Memory B cell (primary cell): ENCODE measurements around the gene SLC34A3.

Experiments
- ATAC-seq: fragments of 150-1000 bp; cut with Tn5 transposase; 2 replicates; pipeline ENCODE4 v1.10.0; 2021; ENCODE audit warnings: low read depth, mild to moderate bottlenecking, moderate library complexity
- DNase-seq, 2 donors: peaks; one replicate each; pipeline ENCODE4 v3.0.0; 2022; ENCODE audit warnings: low spot score in 2 of 2
- H3K27ac Mint-ChIP-seq: one replicate; pipeline ENCODE4 v1.8.0; 2022; ENCODE audit warnings: mild to moderate bottlenecking, moderate library complexity, mixed read lengths
- H3K27me3 Mint-ChIP-seq: one replicate; pipeline ENCODE4 v1.8.0; 2022; ENCODE audit warnings: mixed read lengths
- H3K36me3 Mint-ChIP-seq: one replicate; pipeline ENCODE4 v1.8.0; 2022; ENCODE audit warnings: mild to moderate bottlenecking, mixed read lengths
- H3K4me1 Mint-ChIP-seq: one replicate; pipeline ENCODE4 v1.8.0; 2022; ENCODE audit warnings: mixed read lengths
- H3K4me3 Mint-ChIP-seq: one replicate; pipeline ENCODE4 v1.8.0; 2022; ENCODE audit warnings: mild to moderate bottlenecking, moderate library complexity, mixed read lengths
- H3K9me3 Mint-ChIP-seq: one replicate; pipeline ENCODE4 v1.8.0; 2022; ENCODE audit warnings: mixed read lengths

SLC34A3 gene

DNA sequence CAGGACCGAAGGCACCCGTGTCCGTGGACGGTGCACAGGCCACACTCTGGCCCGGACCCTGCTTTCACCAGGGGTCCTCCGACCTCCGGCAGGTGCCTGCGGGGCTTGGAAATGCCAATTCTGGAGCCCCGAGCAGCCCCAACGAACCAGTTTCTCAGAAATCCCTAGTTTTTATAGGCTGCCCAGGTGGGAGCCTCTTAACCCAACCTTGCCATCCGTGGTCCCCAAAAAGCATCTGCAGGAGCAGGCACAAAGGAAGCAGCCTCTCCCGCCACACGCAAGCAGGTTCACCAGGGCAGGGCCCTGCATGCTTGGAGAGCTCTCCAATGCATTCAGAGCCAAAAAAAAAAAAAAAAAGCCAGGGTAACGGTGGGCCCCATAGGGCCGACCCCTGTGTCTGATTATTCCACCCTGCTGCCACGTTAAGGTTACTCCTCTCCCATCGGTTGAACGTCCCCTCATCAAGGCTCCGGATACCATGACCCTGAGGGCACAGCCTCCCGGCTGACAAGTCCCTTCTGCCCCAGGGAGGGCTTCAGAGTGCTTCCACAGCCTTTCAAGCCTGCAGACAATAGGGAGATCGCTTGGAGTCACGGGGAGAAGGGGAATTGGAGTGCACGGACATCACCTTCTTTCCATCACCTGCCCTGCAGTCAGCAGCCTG lies 29.4 kb upstream of the SLC34A3 start:
- Mint-ChIP-seq H3K9me3 (no peaks in the 10 kb centered on the region), H3K4me1 (peaks cover 28% of the 10 kb centered on the region), H3K27ac (peak overlapping the region; percentile 81), H3K4me3 (peak overlapping the region; percentile 83), H3K27me3 (no peaks in the 10 kb centered on the region), H3K36me3 (no peaks in the 10 kb centered on the region)
- DNase-seq (no peak), ATAC-seq (no peak)

- Mint-ChIP-seq H3K9me3 (no peaks in the 10 kb centered on the region), H3K27me3 (no peaks in the 10 kb centered on the region), H3K4me3 (no peak overlapping the region), H3K36me3 (peaks cover 10% of the 10 kb centered on the region), H3K4me1 (peaks cover 39% of the 10 kb centered on the region), H3K27ac (no peak overlapping the region)
- DNase-seq: no peak
- no peak for ATAC-seq
These were observed 27.7 kb upstream of the SLC34A3 start for GRCh38 chr9:137202966-137203365.

GRCh38 chr9:137204731-137205125 lies 26.0 kb upstream of the SLC34A3 start:
- ATAC-seq (no peak), DNase-seq (no peak)
- H3K4me3 Mint-ChIP-seq: peak overlapping the region; percentile 93
- H3K4me1 Mint-ChIP-seq: peaks cover 36% of the 10 kb centered on the region
- H3K36me3 Mint-ChIP-seq: peaks cover 13% of the 10 kb centered on the region
- peak overlapping the region; percentile 94 for H3K27ac Mint-ChIP-seq
- no peaks in the 10 kb centered on the region for H3K27me3 Mint-ChIP-seq
- no peaks in the 10 kb centered on the region for H3K9me3 Mint-ChIP-seq

DNA sequence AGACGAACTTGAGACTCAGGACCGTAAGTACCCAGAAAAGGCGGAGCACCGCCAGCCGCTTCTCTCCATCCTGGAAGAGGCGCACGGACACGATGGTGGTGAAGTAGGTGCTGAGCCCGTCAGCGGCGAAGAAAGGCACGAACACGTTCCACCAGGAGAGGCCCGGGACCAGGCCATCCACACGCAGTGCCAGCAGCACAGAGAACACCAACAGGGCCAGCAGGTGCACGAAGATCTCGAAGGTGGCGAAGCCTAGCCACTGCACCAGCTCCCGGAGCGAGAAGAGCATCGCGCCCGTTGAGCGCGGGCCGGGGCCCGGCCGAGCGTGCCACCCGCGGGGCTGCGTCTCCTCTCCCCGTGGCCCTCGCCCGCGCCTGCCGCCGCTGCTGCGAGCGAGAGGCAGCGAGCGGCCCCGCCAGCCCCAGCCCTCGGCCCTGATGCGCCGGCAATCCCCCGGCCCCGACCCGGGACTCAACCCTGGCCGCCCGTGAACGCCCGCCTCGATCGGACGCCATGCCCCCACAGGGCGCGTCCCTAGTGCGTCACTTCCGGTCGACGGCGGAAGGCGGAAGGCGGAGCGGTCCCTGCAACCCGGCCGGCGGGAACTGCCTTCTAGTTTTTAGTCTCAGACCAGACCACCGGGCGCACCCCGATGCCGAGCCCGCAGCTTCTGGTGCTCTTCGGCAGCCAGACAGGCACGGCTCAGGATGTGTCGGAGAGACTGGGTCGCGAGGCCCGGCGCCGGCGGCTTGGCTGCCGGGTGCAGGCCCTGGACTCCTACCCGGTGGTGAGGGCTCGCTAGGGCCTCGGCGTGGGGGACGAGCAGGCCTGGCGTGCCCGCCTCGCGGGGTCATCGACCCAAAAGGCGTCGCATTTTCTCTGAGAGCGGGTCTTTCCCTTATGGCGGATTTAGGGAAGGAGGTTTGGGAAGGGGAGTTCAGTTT lies 25.3 kb upstream of the SLC34A3 start, which contains the start of the genes NDOR1 and TMEM203:
Gene NDOR1 (plus strand): TSS at position 575 of the 944 bp plus-strand sequence. CDS start 78 bp downstream, at position 653.
Gene TMEM203 (minus strand): TSS at position 523 of the 944 bp plus-strand sequence. CDS start 234 bp downstream, at position 289.
- no peaks in the 10 kb centered on the region for H3K9me3 Mint-ChIP-seq
- peak; percentile 64 for ATAC-seq
- H3K36me3 Mint-ChIP-seq: peaks cover 13% of the 10 kb centered on the region
- H3K4me1 Mint-ChIP-seq: peaks cover 36% of the 10 kb centered on the region
- H3K27me3 Mint-ChIP-seq: no peaks in the 10 kb centered on the region
- peak within 1 kb of the TSS; percentile 94 for H3K27ac Mint-ChIP-seq
- peak within 1 kb of the TSS; percentile 93 for H3K4me3 Mint-ChIP-seq
- DNase-seq: peak; percentile 91 to 97

DNA sequence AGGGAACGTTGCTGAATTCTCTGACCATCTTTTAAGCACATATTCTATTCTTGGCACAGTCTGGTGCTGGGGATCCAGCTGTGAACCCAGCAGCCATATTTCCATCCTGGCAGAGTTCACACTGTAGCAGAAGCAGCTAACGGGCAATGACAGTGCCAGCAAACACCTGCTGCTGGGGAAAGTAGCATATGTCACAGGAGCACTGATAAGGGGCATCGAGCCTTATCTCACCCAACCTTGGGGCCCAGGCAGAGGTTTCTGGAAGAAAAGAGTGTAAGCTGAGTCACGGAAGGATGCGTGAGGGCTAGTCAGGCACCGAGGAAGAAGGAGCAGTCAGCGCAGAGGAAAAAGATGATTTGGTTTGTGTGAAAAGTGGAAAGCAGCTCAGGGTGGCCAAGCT lies 24.1 kb upstream of the SLC34A3 start:
- ATAC-seq: no peak
- Mint-ChIP-seq H3K4me3 (peak overlapping the region; percentile 93), H3K36me3 (peaks cover 13% of the 10 kb centered on the region), H3K4me1 (peaks cover 35% of the 10 kb centered on the region), H3K9me3 (no peaks in the 10 kb centered on the region), H3K27ac (peak overlapping the region; percentile 94), H3K27me3 (no peaks in the 10 kb centered on the region)
- no peak for DNase-seq

- no peak for ATAC-seq
- Mint-ChIP-seq H3K27ac (no peak overlapping the region), H3K4me3 (no peak overlapping the region), H3K27me3 (no peaks in the 10 kb centered on the region), H3K36me3 (peaks cover 15% of the 10 kb centered on the region), H3K4me1 (peaks cover 15% of the 10 kb centered on the region), H3K9me3 (no peaks in the 10 kb centered on the region)
- DNase-seq: no peak
These were observed 19.2 kb upstream of the SLC34A3 start for GRCh38 chr9:137211532-137211931.

DNA sequence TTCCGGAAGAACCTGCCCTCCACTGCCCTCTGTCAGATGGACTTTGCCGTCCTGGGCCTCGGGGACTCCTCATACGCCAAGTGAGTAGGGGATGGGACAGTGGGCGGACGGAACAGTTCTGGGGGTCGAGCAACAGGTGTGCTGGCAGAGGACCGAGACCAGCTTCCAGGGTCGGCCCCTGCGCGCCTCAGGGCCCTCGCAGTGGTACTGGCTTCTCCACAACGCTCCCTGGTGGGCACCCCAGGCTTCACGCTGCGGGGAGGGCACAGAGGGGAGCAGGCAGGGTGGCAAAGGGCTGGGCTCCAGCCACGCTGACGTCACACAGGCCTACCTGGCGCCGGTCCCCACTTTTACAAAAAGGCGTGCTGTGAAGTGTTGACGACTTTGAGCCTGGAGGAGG lies 18.2 kb upstream of the SLC34A3 start:
- no peaks in the 10 kb centered on the region for H3K9me3 Mint-ChIP-seq
- H3K27ac Mint-ChIP-seq: no peak overlapping the region
- no peak overlapping the region for H3K4me3 Mint-ChIP-seq
- H3K27me3 Mint-ChIP-seq: no peaks in the 10 kb centered on the region
- H3K36me3 Mint-ChIP-seq: peaks cover 6% of the 10 kb centered on the region
- no peak for ATAC-seq
- H3K4me1 Mint-ChIP-seq: peaks cover 5% of the 10 kb centered on the region
- DNase-seq: no peak

DNA sequence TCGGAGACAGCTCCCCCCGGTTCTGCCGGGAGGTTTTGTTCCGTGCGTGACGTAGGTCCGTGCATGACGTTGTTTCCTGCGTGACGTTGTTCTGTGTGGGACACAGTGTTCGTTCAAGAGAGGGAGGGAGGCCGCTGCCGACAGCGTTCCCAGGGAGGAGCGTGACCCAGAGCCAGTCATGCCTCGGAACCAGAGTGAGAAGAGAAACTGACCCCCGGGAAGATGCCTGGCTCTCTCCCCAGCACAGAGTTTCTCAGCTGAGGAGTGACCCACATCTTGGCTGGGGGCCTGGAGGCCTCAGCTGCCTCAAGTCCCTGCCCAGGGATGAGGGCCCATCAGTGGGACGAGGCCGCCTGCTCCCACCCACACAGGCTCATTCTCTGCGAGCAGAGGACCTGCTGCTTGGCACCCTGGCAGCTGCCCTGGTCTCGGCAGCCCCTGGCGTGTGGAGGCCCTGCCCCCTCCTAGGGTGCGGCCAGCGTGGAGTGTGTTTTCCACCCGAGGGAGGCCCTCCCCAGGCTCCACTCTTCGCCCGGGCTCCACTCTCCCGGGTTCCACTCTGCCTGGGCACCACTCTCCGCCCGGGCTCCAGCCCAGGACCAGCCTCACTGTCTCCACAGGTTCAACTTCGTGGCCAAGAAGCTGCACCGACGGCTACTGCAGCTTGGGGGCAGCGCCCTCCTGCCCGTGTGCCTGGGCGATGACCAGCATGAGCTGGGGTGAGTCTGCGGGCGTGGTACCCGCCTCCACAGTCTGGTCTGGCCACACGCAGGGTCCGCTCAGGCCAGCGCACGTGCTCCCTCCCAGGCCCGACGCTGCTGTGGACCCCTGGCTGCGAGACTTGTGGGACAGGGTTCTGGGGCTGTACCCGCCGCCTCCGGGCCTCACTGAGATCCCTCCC lies 17.3 kb upstream of the SLC34A3 start:
- no peak overlapping the region for H3K27ac Mint-ChIP-seq
- no peak for ATAC-seq
- peaks cover 4% of the 10 kb centered on the region for H3K4me1 Mint-ChIP-seq
- H3K27me3 Mint-ChIP-seq: no peaks in the 10 kb centered on the region
- peaks cover 5% of the 10 kb centered on the region for H3K36me3 Mint-ChIP-seq
- H3K9me3 Mint-ChIP-seq: no peaks in the 10 kb centered on the region
- H3K4me3 Mint-ChIP-seq: no peak overlapping the region
- DNase-seq: no peak

- peaks cover 2% of the 10 kb centered on the region for H3K4me1 Mint-ChIP-seq
- H3K36me3 Mint-ChIP-seq: peaks cover 2% of the 10 kb centered on the region
- DNase-seq (no peak), ATAC-seq (no peak)
- H3K4me3 Mint-ChIP-seq: no peak overlapping the region
- H3K27me3 Mint-ChIP-seq: no peaks in the 10 kb centered on the region
- no peak overlapping the region for H3K27ac Mint-ChIP-seq
- H3K9me3 Mint-ChIP-seq: no peaks in the 10 kb centered on the region
These were observed 16.1 kb upstream of the SLC34A3 start for GRCh38 chr9:137214620-137215019.

GRCh38 chr9:137215196-137215986 lies 15.3 kb upstream of the SLC34A3 start:
- Mint-ChIP-seq H3K4me1 (peaks cover 2% of the 10 kb centered on the region), H3K27ac (no peak overlapping the region), H3K36me3 (peaks cover 2% of the 10 kb centered on the region), H3K4me3 (no peak overlapping the region), H3K9me3 (no peaks in the 10 kb centered on the region), H3K27me3 (peaks cover 1% of the 10 kb centered on the region)
- ATAC-seq: no peak
- DNase-seq: no peak

DNA sequence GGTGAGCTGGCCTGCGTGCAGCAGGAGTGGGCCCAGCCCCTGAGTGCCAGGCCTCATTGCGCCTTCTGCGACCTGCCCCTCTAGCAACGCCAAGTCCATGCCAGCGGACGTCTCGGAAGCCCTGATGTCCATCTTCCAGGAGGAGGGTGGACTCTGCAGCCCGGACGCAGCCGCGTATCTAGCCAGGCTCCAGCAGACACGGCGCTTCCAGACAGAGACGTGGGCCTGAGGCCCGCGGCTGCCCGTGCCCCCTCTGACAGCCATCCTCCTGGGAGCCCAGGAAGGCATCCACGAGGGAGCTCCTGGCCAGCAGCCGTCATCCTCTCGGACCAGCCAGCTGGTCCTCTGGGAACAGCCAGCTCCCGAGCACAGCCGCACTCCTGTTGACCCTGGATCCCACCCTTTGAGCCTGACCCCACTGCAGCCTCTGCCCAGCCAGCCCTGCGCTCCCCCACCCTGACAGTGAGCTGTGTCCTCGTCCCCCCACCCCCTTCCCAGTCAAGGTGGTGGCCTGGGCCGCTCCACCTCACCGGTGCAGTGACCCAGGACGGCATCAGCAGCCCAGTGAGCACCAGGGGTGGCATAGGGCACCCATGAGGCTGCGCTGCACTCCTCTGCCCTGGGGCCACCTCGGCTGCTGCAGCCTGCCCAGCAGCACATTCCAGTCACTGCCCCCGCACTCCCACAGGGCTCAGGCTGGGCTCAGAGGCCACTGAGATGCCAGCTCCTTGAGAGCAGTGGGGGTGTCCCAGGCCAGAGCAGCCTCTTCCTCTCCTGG lies 14.3 kb upstream of the SLC34A3 start:
- DNase-seq: no peak
- H3K36me3 Mint-ChIP-seq: peaks cover 2% of the 10 kb centered on the region
- no peaks in the 10 kb centered on the region for H3K9me3 Mint-ChIP-seq
- H3K4me1 Mint-ChIP-seq: no peaks in the 10 kb centered on the region
- H3K27me3 Mint-ChIP-seq: peaks cover 4% of the 10 kb centered on the region
- no peak overlapping the region for H3K27ac Mint-ChIP-seq
- no peak for ATAC-seq
- H3K4me3 Mint-ChIP-seq: no peak overlapping the region

DNA sequence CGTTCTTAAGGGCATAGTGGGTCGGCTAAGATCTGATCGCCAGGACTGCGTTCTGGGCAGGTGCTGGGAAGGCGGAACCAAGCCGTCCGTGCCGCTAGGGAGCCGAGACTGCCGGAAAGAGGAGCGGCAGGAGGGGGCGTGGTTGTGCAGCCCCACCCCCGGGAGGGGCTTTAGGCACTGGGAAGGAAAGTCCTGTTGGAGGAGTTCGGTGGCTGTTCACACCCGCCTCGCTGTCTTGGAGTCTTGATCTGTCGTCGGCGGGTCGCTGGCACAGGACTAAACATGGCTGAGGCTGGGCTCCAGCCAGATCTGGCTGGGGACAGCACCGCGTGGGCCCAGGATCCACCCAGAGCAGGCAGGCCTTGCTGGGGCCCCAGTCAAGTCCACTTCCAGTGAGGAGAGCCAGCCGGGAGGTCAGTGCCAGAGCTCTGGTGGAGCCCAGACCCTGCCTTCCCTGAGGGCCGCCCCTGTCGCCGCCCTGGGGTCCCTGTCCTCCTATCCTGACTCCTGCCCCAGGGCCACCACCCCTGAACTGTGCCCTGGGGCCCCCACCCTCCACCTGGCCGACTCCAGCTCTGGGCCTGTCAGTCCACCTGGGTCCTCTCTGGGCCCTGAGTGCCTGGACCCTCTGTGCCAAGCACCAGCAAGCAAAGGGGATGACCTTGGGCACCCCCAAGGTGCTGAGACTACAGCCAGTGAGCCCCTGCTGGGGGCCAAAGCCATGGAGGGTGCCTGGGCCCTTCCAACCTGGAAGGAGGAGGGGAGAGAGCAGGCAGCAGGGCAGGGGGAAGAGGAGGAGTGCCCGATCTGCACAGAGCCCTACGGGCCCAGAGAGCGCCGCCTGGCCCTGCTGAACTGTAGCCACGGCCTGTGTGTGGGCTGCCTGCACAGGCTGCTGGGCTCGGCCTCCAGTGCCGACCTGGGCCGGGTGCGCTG lies 13.2 kb upstream of the SLC34A3 start:
- no peaks in the 10 kb centered on the region for H3K4me1 Mint-ChIP-seq
- peaks cover 2% of the 10 kb centered on the region for H3K36me3 Mint-ChIP-seq
- H3K4me3 Mint-ChIP-seq: peak overlapping the region; percentile 14
- H3K27me3 Mint-ChIP-seq: peaks cover 4% of the 10 kb centered on the region
- no peak overlapping the region for H3K27ac Mint-ChIP-seq
- DNase-seq (no peak), ATAC-seq (no peak)
- H3K9me3 Mint-ChIP-seq: no peaks in the 10 kb centered on the region
